GM23338 (cell line): ENCODE measurements around the gene VPS45. TPM values are rescaled to one million over a fixed set of nuclear protein-coding genes. Genes with fewer than 3 reads are reported as not detected.

ENCODE experiments used
- CREB1 ChIP-seq: fragments of 250-450 bp; sonication (Bioruptor Pico); IDR thresholded peaks from 2 replicates; pipeline ENCODE4 v1.5.0; 2020; ENCODE audit warnings: low read depth, mild to moderate bottlenecking, moderate library complexity
- REST ChIP-seq: IDR thresholded peaks from one replicate; pipeline ENCODE4 v1.6.1; 2018; ENCODE audit warnings: antibody characterized with exemption; ENCODE audit not compliant: unreplicated experiment
- STAT1 ChIP-seq: IDR thresholded peaks from one replicate; pipeline ENCODE4 v1.6.1; 2016; ENCODE audit warnings: antibody characterized with exemption; ENCODE audit not compliant: unreplicated experiment
- polyA plus RNA-seq: library from polyadenylated mRNA; unstranded; fragments of >200 nt; fragmentation: Nextera tagmentation; extraction: Ambion mirVana; gene quantifications from 2 replicates; pipeline ENCODE4 v1.2.1, GENCODE V29; 2016
- total RNA-seq: library from RNA; depleted of rRNA; stranded (reverse); fragments of >200 nt; shearing (Covaris generic); gene quantifications from 2 replicates; pipeline ENCODE4 v1.2.3, GENCODE V29; 2014
- TF ChIP-seq, protein P1 (sequence below): fragments of 250-450 bp; sonication (Bioruptor Pico); IDR thresholded peaks from 2 replicates; pipeline ENCODE4 v1.5.0; 2020; ENCODE audit warnings: mild to moderate bottlenecking, moderate library complexity
- TF ChIP-seq, protein P2 (sequence below), 2 experiments: fragments of 200-600 bp in 1 of 2; sonication (generic) in 1 of 2; conservative IDR thresholded peaks; 2 replicates each; pipeline versions ENCODE4 v1.5.1 to v1.6.1; 2016 to 2017; ENCODE audit warnings: antibody characterized with exemption in 2 of 2, low read depth in 2 of 2, mild to moderate bottlenecking in 2 of 2, moderate library complexity in 1 of 2

The VPS45 gene
- total and polyA plus RNA-seq, 2 experiments from 2014 or later: 23.5 to 37.5 TPM

GRCh38 chr1:150106341-150106740 is 38.8 kb downstream of the VPS45 start (continued):
- TF ChIP-seq, protein P1, sequence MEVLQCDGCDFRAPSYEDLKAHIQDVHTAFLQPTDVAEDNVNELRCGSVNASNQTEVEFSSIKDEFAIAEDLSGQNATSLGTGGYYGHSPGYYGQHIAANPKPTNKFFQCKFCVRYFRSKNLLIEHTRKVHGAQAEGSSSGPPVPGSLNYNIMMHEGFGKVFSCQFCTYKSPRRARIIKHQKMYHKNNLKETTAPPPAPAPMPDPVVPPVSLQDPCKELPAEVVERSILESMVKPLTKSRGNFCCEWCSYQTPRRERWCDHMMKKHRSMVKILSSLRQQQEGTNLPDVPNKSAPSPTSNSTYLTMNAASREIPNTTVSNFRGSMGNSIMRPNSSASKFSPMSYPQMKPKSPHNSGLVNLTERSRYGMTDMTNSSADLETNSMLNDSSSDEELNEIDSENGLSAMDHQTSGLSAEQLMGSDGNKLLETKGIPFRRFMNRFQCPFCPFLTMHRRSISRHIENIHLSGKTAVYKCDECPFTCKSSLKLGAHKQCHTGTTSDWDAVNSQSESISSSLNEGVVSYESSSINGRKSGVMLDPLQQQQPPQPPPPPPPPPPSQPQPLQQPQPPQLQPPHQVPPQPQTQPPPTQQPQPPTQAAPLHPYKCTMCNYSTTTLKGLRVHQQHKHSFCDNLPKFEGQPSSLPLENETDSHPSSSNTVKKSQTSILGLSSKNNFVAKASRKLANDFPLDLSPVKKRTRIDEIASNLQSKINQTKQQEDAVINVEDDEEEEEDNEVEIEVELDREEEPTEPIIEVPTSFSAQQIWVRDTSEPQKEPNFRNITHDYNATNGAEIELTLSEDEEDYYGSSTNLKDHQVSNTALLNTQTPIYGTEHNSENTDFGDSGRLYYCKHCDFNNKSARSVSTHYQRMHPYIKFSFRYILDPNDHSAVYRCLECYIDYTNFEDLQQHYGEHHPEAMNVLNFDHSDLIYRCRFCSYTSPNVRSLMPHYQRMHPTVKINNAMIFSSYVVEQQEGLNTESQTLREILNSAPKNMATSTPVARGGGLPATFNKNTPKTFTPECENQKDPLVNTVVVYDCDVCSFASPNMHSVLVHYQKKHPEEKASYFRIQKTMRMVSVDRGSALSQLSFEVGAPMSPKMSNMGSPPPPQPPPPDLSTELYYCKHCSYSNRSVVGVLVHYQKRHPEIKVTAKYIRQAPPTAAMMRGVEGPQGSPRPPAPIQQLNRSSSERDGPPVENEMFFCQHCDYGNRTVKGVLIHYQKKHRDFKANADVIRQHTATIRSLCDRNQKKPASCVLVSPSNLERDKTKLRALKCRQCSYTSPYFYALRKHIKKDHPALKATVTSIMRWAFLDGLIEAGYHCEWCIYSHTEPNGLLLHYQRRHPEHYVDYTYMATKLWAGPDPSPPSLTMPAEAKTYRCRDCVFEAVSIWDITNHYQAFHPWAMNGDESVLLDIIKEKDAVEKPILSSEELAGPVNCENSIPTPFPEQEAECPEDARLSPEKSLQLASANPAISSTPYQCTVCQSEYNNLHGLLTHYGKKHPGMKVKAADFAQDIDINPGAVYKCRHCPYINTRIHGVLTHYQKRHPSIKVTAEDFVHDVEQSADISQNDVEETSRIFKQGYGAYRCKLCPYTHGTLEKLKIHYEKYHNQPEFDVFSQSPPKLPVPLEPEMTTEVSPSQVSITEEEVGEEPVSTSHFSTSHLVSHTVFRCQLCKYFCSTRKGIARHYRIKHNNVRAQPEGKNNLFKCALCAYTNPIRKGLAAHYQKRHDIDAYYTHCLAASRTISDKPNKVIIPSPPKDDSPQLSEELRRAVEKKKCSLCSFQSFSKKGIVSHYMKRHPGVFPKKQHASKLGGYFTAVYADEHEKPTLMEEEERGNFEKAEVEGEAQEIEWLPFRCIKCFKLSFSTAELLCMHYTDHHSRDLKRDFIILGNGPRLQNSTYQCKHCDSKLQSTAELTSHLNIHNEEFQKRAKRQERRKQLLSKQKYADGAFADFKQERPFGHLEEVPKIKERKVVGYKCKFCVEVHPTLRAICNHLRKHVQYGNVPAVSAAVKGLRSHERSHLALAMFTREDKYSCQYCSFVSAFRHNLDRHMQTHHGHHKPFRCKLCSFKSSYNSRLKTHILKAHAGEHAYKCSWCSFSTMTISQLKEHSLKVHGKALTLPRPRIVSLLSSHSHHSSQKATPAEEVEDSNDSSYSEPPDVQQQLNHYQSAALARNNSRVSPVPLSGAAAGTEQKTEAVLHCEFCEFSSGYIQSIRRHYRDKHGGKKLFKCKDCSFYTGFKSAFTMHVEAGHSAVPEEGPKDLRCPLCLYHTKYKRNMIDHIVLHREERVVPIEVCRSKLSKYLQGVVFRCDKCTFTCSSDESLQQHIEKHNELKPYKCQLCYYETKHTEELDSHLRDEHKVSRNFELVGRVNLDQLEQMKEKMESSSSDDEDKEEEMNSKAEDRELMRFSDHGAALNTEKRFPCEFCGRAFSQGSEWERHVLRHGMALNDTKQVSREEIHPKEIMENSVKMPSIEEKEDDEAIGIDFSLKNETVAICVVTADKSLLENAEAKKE (CRISPR knock-in tag): no peak
- no peak for TF ChIP-seq REST
- no peak for TF ChIP-seq CREB1 (CRISPR knock-in tag)
- no peak for TF ChIP-seq STAT1
- TF ChIP-seq, protein P2, sequence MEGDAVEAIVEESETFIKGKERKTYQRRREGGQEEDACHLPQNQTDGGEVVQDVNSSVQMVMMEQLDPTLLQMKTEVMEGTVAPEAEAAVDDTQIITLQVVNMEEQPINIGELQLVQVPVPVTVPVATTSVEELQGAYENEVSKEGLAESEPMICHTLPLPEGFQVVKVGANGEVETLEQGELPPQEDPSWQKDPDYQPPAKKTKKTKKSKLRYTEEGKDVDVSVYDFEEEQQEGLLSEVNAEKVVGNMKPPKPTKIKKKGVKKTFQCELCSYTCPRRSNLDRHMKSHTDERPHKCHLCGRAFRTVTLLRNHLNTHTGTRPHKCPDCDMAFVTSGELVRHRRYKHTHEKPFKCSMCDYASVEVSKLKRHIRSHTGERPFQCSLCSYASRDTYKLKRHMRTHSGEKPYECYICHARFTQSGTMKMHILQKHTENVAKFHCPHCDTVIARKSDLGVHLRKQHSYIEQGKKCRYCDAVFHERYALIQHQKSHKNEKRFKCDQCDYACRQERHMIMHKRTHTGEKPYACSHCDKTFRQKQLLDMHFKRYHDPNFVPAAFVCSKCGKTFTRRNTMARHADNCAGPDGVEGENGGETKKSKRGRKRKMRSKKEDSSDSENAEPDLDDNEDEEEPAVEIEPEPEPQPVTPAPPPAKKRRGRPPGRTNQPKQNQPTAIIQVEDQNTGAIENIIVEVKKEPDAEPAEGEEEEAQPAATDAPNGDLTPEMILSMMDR (conservative IDR thresholded peaks at IDR 0.05; ENCODE audit: low read depth in 2 of 2): no peak
